ENCODE data around the gene GJA1.
"Not testable (repeated sequence)": the region's sequence is repeated elsewhere in the genome, so short reads cannot be mapped to it uniquely, and the experiment has no call there.

Gene GJA1

DNA sequence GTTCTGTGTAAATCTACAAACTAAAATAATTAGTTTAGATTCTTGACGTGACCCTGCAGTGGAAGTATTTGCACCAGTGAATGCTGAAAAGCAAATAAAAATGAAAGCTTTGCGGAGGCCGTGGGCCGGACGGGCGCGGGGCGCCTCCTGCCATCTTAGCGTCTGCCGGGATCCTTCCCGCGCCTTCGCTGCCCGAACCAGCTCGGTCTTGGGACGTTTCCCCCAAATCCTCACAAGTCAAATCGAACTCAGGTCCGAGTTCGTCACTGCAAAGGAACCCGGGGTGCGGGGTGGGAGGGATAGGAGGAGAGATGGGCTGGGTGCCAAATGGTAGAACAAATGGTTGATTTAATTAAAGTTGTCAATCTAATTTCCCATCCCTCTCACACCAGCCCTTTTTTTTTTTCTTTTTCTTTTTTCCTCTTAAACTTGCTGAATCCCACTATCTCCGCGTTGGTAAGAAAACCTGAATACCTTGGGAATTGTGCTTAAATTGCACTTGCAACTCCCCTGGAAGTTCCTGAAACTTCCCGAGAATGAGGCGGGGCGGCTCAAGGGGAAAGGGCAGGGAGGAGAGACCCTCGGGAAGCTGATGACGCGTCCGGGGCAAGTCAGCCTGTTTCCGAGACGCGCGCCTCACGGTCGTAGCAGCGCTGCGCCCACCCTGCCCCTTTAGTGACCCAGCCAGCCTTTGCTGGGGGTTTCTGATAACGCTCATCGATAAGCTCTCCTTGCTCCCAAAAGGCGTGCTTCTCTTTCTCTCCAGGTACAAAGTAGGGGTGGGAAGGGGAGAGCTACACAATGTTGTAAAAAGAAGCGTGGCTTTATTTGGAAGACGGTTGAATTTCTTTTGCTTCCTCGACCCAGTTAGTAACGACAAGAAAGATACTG, 1.8 kb downstream of the GJA1 start:
- DNase-seq (ENCODE audit: low spot score): peak; percentile 31

DNA sequence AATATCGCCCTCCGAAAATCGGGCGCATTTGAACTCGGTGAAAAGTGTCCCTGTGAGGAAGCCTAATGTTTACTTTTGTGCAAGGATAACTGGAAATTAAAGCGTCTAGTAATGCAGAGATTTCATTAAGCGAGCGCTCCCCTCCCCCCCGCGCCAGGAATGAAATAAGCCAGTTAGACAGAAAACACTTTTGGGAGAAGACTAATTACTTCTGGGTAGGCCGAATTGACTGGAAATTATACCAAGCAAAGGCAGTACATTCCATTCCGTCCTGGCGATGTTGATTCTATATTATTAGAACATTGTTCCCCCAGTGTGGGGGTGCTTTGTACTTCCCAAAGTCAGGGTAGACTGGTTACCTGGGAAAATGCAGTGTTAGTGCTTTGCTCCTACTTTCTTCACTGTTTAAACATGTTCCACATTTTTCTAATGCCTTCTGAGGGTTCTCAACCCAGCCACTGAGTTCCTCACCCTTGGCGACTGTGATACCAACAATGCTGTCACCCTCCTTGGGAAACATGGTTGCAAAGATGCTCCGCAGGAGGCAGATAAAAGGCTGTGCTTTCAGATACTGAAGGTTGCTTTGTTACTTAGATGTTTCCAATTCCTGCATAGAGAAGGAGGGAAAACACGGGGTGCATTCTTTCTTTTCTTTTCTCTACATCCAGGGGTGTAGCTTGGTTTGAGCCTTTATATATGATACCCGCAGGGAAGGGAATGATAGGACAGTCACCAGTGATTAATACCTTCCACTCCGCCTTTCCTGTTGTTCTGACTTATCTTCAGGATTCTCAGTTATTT, 2.6 kb downstream of the GJA1 start:
- peak; percentile 35 for DNase-seq (ENCODE audit: low spot score)

DNA sequence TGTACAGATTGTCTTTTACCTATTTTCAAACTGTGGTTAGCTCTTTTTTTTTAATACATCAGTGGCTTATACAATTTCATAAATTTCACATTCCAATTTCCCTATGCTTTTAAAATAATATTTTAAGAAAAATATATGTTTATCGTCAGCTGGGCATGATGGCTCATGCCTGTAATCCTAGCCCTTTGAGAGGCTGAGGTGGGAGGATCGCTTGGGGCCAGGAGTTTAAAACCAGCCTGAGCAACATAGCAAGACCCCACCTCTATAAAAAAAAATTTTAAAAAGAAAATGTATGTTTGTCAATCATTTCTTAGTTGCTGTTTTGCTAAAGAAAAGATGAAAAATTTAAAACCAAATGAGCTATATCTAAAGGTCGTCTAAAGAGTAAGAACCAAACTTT, 3.4 kb downstream of the GJA1 start:
- DNase-seq (ENCODE audit: low spot score): no peak

DNA sequence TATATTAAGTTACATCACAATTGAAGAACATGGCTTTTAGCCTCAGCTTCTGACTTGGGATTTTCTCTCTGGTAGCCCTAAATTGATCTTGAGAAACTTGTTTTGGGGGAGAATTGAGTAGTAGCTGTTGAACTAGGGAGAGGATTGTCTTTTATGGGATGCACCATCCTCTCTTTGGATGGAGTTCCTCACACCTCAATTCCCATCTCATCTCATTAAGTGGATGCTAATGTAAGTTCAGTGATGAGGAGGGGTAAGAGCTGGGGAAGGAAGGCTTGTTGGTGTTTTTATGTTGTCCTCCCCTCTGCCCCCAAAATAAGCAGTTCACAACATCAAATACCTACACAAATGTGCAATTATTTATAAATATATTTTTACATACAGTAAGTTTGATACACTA, 4.0 kb downstream of the GJA1 start:
- no peak for DNase-seq (ENCODE audit: low spot score)

DNA sequence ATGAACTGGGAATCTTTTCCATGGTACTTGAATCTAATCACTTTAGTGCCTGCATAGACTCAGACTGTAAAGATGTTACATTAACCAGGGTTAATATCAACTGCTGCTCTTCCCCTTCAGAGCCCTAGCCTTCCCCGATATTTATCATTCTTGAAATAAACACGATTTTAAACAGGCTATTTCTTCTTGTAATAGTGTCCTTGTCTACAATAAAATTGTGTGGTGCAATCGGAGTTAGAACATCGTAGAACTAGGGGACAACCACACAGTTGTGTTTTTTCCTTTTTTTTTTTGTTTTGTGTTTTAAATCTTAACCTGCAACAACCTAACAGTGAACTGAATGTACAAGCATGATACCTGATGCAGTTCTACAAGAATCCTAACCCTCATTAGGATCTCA, 4.5 kb downstream of the GJA1 start:
- DNase-seq (ENCODE audit: low spot score): no peak

DNA sequence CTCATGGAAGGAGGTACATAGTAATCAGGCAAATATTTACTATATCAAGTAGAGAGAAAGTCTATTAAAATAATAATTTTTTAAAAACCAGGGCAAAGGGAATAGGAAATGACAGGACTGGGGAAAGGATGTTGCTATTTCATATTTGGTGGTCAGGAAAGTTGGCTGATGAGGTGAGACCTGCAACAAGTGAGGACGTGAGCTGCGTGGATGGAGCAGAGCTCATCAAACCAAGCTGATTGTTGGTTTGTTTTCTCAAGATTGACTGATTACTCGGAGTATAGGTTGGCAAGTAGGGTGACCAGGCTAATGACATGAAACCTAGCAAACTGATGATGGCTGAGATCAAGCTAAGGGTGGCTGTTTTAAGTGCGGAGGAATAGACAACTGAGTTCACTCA, 6.0 kb downstream of the GJA1 start:
- DNase-seq (ENCODE audit: low spot score): no peak

DNA sequence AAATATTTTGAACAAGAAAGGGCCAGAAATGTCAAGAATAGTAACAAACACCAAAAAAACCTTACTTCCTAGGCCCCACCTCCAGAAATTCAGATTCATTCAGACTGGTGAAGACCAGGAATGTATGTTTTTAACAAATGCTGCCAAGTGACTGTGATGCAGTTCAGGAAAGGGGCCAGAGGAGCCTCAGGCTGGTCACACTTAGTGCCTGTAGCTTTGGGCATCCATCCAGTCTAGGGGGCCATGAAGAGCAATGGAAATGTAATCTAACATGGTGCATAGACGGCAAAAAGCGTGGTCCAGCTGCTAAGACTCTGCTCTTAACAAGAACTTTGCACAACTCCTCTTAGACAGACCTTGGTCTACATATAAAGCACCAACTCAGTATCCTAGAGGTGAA, 7.1 kb downstream of the GJA1 start:
- DNase-seq (ENCODE audit: low spot score): no peak

DNA sequence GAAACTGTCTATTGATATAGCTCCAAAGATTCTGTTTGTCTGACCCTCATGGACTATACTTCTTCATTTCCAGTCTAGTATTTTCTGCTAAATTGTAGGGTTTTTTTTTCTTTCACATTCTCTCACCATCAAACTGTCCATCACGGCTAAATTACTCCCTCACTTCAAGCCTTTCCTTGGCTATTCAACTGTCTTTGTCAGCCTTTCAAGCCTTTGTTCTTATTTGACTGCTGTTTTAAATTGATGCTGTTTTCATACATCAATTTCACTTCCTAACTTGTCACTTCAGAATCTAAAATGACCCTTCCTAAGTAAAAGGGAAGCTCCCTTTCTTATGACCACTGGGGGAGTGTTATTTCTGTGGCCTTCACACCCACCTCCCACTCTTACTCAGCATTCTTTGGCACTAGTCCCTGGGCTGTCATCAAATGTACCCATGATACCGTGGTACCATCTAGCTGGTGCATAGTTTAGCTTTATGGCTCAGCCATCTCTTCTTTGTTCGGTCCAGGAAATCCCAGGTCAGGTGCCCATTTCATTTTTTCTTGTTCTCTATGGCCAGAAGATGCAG, 8.6 kb downstream of the GJA1 start:
- DNase-seq (ENCODE audit: low spot score): no peak

DNA sequence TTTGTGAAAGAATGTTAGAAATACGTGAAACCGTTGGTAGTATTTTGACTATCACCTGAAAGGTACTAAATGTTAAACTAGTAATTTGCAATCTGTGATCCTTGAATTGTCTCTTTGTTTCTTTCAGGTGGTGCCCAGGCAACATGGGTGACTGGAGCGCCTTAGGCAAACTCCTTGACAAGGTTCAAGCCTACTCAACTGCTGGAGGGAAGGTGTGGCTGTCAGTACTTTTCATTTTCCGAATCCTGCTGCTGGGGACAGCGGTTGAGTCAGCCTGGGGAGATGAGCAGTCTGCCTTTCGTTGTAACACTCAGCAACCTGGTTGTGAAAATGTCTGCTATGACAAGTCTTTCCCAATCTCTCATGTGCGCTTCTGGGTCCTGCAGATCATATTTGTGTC, 11.3 kb downstream of the GJA1 start:
- not testable (repeated sequence) for DNase-seq (ENCODE audit: low spot score)

DNA sequence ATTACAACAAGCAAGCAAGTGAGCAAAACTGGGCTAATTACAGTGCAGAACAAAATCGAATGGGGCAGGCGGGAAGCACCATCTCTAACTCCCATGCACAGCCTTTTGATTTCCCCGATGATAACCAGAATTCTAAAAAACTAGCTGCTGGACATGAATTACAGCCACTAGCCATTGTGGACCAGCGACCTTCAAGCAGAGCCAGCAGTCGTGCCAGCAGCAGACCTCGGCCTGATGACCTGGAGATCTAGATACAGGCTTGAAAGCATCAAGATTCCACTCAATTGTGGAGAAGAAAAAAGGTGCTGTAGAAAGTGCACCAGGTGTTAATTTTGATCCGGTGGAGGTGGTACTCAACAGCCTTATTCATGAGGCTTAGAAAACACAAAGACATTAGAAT, 12.3 kb downstream of the GJA1 start:
- not testable (repeated sequence) for DNase-seq (ENCODE audit: low spot score)

DNA sequence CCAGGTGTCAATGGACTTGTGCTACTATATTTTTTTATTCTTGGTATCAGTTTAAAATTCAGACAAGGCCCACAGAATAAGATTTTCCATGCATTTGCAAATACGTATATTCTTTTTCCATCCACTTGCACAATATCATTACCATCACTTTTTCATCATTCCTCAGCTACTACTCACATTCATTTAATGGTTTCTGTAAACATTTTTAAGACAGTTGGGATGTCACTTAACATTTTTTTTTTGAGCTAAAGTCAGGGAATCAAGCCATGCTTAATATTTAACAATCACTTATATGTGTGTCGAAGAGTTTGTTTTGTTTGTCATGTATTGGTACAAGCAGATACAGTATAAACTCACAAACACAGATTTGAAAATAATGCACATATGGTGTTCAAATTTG, 13.1 kb downstream of the GJA1 start:
- DNase-seq (ENCODE audit: low spot score): not testable (repeated sequence)

DNA sequence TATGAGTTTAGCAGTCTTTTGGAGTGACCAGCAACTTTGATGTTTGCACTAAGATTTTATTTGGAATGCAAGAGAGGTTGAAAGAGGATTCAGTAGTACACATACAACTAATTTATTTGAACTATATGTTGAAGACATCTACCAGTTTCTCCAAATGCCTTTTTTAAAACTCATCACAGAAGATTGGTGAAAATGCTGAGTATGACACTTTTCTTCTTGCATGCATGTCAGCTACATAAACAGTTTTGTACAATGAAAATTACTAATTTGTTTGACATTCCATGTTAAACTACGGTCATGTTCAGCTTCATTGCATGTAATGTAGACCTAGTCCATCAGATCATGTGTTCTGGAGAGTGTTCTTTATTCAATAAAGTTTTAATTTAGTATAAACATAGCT, 13.9 kb downstream of the GJA1 start:
- no peak for DNase-seq (ENCODE audit: low spot score)

DNA sequence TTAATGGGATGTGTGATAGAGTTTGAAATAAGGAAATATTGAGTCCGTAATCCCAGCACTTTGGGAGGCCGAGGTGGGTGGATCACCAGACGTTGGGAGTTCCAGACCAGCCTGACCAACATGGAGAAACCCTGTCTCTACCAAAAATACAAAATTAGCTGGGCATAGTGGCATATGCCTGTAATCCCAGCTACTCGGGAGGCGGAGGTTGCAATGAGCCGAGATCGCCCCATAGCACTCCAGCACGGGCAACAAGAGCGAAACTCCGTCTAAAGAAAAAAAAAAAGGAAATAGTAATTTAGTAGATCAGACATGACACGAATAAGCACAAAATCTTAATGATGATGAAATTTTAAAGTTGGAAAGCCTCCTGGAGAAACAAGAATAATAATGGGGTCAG, 14.8 kb downstream of the GJA1 start:
- DNase-seq (ENCODE audit: low spot score): no peak

DNA sequence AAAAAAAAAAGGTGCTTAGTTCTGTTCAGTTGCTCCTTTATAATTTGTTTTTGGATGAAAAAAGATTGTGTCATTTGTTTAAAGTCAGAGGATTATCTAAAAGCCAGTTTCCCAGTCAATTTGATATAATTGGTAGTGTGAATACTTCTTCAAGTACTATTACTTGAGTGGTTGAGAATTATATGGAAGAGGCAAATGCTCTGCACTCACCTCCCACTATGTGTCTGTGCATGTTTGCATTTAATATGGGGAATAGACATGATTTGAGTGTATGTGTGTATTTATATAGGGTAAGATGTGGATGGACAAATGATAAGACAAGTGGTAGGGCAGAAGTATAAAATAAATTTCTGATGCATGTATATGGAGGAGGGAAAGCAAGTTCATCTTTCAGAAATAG, 15.8 kb downstream of the GJA1 start:
- DNase-seq (ENCODE audit: low spot score): no peak

DNA sequence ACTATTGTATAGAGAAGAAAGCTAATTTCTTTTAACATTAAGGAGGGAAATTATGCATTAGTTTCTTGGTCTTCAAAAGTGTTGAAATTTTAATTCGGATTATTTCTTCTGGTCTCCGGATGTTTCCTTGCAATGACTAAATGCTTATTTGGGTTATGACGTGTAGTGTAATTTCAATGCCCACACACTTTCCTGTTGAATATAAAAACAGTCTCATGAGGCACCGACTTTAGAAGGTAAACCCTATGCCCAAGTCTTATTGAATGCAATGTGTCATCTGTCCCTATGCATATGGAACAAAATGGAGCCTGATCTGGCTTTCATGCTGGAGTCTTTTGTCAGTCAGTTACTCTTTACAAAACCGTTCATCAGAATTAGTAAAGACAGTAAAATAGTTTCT, 17.7 kb downstream of the GJA1 start:
- DNase-seq (ENCODE audit: low spot score): no peak

DNA sequence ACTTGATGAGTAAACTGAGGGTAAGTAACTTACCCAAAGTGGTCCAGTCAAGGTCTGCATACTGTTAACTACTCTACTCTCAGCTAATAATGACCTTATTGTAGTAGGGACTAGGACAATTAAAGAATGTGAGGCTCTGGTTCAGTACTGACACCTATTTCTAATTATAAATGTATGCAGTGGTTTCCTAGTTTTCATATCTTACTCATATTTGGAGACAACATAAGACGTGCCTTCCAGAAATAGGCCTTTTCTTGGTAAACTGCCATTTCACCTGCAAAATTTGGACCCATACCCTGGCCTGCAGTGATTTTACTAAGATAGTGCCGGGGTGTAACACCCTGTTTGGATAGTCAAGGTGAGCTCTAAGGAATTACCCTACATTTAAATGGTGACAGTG, 24.7 kb downstream of the GJA1 start:
- no peak for DNase-seq (ENCODE audit: low spot score)

DNA sequence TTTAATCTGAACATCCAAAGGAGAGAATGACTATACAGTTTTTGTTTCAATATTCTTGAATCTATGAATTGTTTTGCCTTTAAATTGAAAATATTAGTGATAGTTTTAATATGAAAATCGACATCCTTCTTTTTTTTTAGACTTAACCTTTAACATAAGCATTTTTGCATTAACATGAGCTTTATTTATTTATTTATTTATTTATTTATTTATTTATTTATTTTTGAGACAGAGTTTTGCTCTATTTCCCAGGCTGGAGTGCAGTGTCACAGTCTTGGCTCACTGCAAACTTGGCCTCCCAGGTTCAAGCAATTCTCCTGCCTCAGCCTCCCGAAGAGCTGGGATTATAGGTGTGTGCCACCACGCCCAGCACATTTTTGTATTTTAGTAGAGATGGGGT, 27.6 kb downstream of the GJA1 start:
- no peak for DNase-seq (ENCODE audit: low spot score)

DNA sequence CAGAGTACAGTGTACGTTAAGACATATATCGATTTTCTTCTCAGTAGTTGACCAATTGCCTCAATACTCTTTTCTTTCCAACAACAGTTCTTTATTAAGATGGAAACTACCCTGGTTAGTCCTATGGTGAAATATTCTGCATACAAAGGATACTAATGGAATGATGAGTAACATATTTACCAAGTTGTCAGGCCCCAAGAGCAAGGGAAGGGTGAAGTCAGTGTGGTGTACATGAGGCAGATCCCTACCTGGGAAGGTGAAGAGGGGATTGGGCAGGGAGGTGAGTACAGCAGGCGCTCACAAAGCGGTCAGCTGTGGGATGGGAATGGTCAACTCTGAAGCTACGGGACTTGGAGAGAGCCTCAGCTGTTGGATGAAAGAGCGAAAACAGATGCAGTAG, 29.7 kb downstream of the GJA1 start:
- DNase-seq (ENCODE audit: low spot score): no peak

DNA sequence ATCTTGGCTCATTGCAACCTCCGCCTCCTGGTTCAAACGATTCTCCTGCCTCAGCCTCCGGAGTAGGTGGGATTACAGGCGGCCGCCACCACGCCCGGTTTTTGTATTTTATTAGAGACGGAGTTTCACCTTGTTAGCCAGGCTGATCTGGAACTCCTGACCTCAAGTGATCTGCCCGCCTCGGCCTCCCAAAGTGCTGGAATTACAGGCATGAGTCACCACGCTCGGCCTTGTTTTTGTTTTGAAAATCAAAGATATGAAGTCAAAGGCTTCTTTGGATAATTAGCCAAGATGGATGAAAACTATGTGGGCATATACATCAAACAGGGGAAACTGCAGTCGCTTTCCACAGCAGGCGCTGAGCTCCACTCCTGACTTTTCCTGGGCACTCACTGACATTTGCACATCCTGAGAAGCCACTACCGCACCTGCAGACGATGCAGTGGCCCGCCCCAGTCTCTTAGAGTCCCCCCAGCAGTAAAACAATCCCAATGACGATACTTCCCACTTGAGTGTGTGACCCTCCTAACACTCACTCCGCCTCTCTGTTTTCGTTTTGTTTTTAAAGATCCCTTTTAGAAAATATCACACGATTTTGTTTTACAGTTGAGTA, 44.1 kb downstream of the GJA1 start:
- no peak for DNase-seq (ENCODE audit: low spot score)

DNA sequence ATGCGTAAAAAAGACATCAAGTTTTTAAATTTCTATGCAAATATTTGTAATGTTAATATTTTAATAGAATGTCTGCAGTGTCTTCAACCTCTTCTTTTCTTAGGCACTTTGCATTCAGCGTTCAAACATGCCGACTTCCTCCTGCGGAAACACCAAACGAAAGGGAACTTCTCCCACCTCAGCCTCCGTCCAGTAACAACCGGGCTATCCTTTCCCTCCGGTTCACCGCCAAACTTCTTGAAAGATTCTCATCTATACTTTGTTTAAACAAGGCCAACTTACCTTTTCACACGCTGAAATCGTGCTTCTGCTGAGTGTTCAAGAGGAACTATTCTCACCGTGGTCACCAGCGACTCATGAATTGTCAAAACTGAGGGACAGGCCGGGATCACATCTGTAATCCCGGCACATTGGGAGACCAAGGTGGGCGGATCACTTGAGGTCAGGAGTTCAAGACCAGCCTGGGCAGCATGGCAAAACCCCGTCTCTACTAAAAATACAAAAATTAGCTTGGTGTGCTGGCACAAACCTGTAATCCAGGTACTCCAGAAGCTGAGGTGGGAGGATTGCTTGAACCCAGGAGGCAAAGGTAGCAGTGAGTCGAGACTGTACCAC, 44.8 kb downstream of the GJA1 start:
- DNase-seq (ENCODE audit: low spot score): no peak

DNA sequence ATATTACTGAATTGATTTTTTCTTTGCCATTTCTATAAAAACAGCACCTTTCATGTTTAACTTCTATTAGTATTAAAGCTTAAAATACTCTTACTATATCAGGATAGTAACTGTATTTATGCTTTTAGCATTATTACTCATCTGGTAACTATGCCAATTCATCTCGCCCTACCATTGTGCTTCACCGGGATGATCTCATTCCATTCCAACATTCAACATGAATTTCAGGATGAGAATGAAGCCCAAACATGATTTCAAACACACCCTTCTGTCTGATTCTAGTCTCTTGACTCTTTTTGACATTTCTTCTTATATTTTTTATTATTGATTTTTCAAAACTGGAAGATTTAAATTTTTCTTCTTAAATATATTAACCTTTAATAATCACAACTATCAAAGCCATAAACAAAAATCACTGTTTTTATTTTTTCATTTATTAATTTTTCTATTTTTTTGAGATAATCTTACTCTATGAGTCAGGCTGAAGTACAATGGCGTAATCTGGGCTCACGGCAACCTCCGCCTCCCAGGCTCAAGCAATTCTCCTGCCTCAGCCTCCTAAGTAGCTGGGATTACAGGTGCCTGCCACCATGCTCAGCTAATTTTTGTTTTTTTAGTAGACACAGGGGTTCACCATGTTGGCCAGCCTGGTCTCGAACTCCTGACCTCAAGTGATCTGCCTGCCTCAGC, 46.7 kb downstream of the GJA1 start:
- DNase-seq (ENCODE audit: low spot score): no peak

DNA sequence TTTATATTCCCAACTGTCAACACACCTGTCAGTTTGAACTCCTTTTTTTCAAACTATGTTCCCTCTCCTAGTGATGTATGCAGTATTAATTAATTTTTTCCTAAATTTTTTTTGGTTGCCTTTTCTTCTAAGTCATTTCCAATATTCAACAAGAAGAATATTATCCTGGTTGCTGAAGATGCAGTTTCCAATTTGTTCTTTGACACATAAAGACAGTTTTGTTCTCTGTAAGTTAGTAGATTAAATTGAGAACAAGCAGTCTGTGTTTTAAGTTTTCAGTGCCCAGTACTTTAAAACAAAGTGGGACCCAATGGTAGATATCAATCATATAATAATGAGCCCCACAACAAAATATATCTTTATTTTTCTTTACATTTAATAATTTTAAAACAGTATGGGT, 47.3 kb downstream of the GJA1 start:
- no peak for DNase-seq (ENCODE audit: low spot score)
